Cardiac septum (tissue), 1 donor: ENCODE results near the gene GLIPR1. TPM values are rescaled to one million over a fixed set of nuclear protein-coding genes. Genes with fewer than 3 reads are reported as not detected.

Experiments
- DNase-seq: peaks from one replicate; pipeline ENCODE4 v3.0.0-alpha.2; 2020; ENCODE audit warnings: low spot score
- intact Hi-C: fragments of 100-400 bp; cut with DNase I; formaldehyde crosslinking; loops from one replicate; pipeline ENCODE4 v1.14.0; 2022
- total RNA-seq: library from RNA; stranded (reverse); fragmentation: NEBNext Ultra II Directional; extraction: Animal tissue kit (Norgen Biotek cat#: 25700); gene quantifications from one replicate; pipeline ENCODE4 v1.2.1, GENCODE V29; 2021
- donor health status: DM: no; HTN: no; CAD: no.

GLIPR1 gene
- total RNA-seq, 1 donor from 2014 or later, result 7.8 TPM

GRCh38 chr12:75549989-75550388 lies 69.4 kb downstream of the GLIPR1 start:
- intact Hi-C loops, result loop anchor here (5.0 kb wide), 2 partner anchors 157 to 392 kb away; no protein-coding TSS in a partner anchor
- DNase-seq, result no peak

GRCh38 chr12:75550401-75551240 lies 70.1 kb downstream of the GLIPR1 start:
- intact Hi-C loops, result loop anchor here (5.0 kb wide), 2 partner anchors 157 to 392 kb away; no protein-coding TSS in a partner anchor

GRCh38 chr12:75551477-75551876 lies 70.9 kb downstream of the GLIPR1 start:
- no peak for DNase-seq
- intact Hi-C loops, result loop anchor here (5.0 kb wide), 2 partner anchors 156 to 391 kb away; no protein-coding TSS in a partner anchor

More at GRCh38 chr12:75550401-75551240, 70.1 kb downstream of the GLIPR1 start:
- DNase-seq, result no peak

- intact Hi-C loops, result loop anchor here (5.0 kb wide), 2 partner anchors 154 to 389 kb away; no protein-coding TSS in a partner anchor
- DNase-seq, result no peak
Observed at GRCh38 chr12:75553398-75553797, 72.8 kb downstream of the GLIPR1 start.

Other genes with a start within 250 kb of the GLIPR1 start
- 13.6 TPM for gene CAPS2, start 150.4 kb upstream of the GLIPR1 start, total RNA-seq
- not detected for gene GLIPR1L1, start 146.1 kb upstream of the GLIPR1 start, total RNA-seq
- gene GLIPR1L2, start 89.7 kb upstream of the GLIPR1 start, total RNA-seq, result 2.7 TPM
- gene KRR1, start 30.9 kb downstream of the GLIPR1 start, total RNA-seq, result 38.1 TPM